Prostate gland (tissue), 2 donors: ENCODE results near the gene JMJD1C.

ENCODE experiments used
- POLR2A ChIP-seq: fragments of 450-650 bp; IDR thresholded peaks from one replicate; pipeline ENCODE4 v1.6.1; 2016; ENCODE audit warnings: antibody characterized with exemption, mild to moderate bottlenecking
- TF ChIP-seq, protein P1 (sequence below), 4 experiments: fragments of 200-600 bp in 2 of 4; fragments of 450-650 bp in 2 of 4; sonication (generic) in 2 of 4; IDR thresholded peaks; 1 replicate in 3 of 4; 2 replicates in 1 of 4; pipeline ENCODE4 v1.5.1; 2016 to 2019; ENCODE audit warnings: antibody characterized with exemption in 4 of 4, mild to moderate bottlenecking in 2 of 4, moderate library complexity in 2 of 4

- TF ChIP-seq, protein P1, sequence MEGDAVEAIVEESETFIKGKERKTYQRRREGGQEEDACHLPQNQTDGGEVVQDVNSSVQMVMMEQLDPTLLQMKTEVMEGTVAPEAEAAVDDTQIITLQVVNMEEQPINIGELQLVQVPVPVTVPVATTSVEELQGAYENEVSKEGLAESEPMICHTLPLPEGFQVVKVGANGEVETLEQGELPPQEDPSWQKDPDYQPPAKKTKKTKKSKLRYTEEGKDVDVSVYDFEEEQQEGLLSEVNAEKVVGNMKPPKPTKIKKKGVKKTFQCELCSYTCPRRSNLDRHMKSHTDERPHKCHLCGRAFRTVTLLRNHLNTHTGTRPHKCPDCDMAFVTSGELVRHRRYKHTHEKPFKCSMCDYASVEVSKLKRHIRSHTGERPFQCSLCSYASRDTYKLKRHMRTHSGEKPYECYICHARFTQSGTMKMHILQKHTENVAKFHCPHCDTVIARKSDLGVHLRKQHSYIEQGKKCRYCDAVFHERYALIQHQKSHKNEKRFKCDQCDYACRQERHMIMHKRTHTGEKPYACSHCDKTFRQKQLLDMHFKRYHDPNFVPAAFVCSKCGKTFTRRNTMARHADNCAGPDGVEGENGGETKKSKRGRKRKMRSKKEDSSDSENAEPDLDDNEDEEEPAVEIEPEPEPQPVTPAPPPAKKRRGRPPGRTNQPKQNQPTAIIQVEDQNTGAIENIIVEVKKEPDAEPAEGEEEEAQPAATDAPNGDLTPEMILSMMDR (IDR thresholded peaks at IDR 0.05), result no peak
- TF ChIP-seq POLR2A, result no peak
Observed at GRCh38 chr10:63501954-63502353, 36.2 kb upstream of the JMJD1C start.
